Measurements from ENCODE around the gene TXNDC11.

The TXNDC11 gene

GRCh38 chr16:11631214-11631613, 111.4 kb downstream of the TXNDC11 start:
- Histone ChIP-seq H3K36me3 (ENCODE audit: insufficient read depth) (no peaks in the 10 kb centered on the region), H3K9ac (no peak overlapping the region), H4K20me1 (ENCODE audit: insufficient read depth) (no peaks in the 10 kb centered on the region), H3K4me3 (IDR thresholded peaks at IDR 0.05; ENCODE audit: insufficient read depth, low read depth, low read length) (no peak overlapping the region), H2AFZ (ENCODE audit: low read depth) (no peak overlapping the region), H3K79me2 (ENCODE audit: insufficient read depth, low read depth) (no peaks in the 10 kb centered on the region), H3K27me3 (ENCODE audit: insufficient read depth, low read depth) (no peaks in the 10 kb centered on the region), H3K4me1 (ENCODE audit: low read depth, poor library complexity, severe bottlenecking) (no peaks in the 10 kb centered on the region), H3K4me2 (no peak overlapping the region), H3K27ac (no peak overlapping the region)
- no peak for TF ChIP-seq CTCF (conservative IDR thresholded peaks at IDR 0.05; ENCODE audit: low read depth, low read length)

- Histone ChIP-seq H3K27me3 (ENCODE audit: insufficient read depth, low read depth) (no peaks in the 10 kb centered on the region), H3K4me2 (no peak overlapping the region), H3K36me3 (ENCODE audit: insufficient read depth) (no peaks in the 10 kb centered on the region), H3K79me2 (ENCODE audit: insufficient read depth, low read depth) (no peaks in the 10 kb centered on the region), H3K4me3 (IDR thresholded peaks at IDR 0.05; ENCODE audit: insufficient read depth, low read depth, low read length) (no peak overlapping the region), H3K9ac (no peak overlapping the region), H4K20me1 (ENCODE audit: insufficient read depth) (no peaks in the 10 kb centered on the region), H3K4me1 (ENCODE audit: low read depth, poor library complexity, severe bottlenecking) (no peaks in the 10 kb centered on the region), H2AFZ (ENCODE audit: low read depth) (no peak overlapping the region), H3K27ac (no peak overlapping the region)
- TF ChIP-seq CTCF (conservative IDR thresholded peaks at IDR 0.05; ENCODE audit: low read depth, low read length): no peak
Observed at GRCh38 chr16:11630768-11631056, 111.9 kb downstream of the TXNDC11 start.

GRCh38 chr16:11630046-11630767, 112.5 kb downstream of the TXNDC11 start:
- no peak overlapping the region for H3K4me2 ChIP-seq
- H3K27ac ChIP-seq: no peak overlapping the region
- H3K27me3 ChIP-seq (ENCODE audit: insufficient read depth, low read depth): no peaks in the 10 kb centered on the region
- H3K4me1 ChIP-seq (ENCODE audit: low read depth, poor library complexity, severe bottlenecking): no peaks in the 10 kb centered on the region
- no peaks in the 10 kb centered on the region for H4K20me1 ChIP-seq (ENCODE audit: insufficient read depth)
- H3K9ac ChIP-seq: no peak overlapping the region
- no peak overlapping the region for H3K4me3 ChIP-seq (IDR thresholded peaks at IDR 0.05; ENCODE audit: insufficient read depth, low read depth, low read length)
- H3K36me3 ChIP-seq (ENCODE audit: insufficient read depth): no peaks in the 10 kb centered on the region
- no peaks in the 10 kb centered on the region for H3K79me2 ChIP-seq (ENCODE audit: insufficient read depth, low read depth)
- TF ChIP-seq CTCF (conservative IDR thresholded peaks at IDR 0.05; ENCODE audit: low read depth, low read length): no peak
- no peak overlapping the region for H2AFZ ChIP-seq (ENCODE audit: low read depth)
